Heart left ventricle (tissue), 16 donors: Measurements from ENCODE around the gene ADAMTS18. TPM values are rescaled to one million over a fixed set of nuclear protein-coding genes. Genes with fewer than 3 reads are reported as not detected.

ENCODE experiments used
- ATAC-seq, 4 donors: fragments of 200-7000 bp; cut with Tn5 transposase; one replicate each; pipeline ENCODE4 v1.9.1; 2020 to 2022; ENCODE audit warnings: moderate library complexity in 4 of 4, mild to moderate bottlenecking in 3 of 4, moderate number of reproducible peaks in 1 of 4
- DNase-seq, 5 donors: peaks; one replicate each; pipeline ENCODE4 v3.0.0-alpha.2; 2020
- H3K27ac ChIP-seq, 12 donors: fragments of 200-600 bp; sonication (generic) in 4 of 12; one replicate each; pipeline versions ENCODE4 v1.5.0 to v1.8.0; 2016 to 2022; ENCODE audit warnings: mild to moderate bottlenecking in 2 of 12
- H3K27me3 ChIP-seq, 9 donors: fragments of 200-600 bp; sonication (generic) in 2 of 9; one replicate each; pipeline versions ENCODE4 v1.5.1 to v1.8.0; 2016 to 2022; ENCODE audit warnings: mild to moderate bottlenecking in 3 of 9
- H3K36me3 ChIP-seq, 9 donors: fragments of 200-600 bp; sonication (generic) in 2 of 9; one replicate each; pipeline versions ENCODE4 v1.5.0 to v1.8.0; 2018 to 2022; ENCODE audit warnings: mild to moderate bottlenecking in 2 of 9
- H3K4me1 ChIP-seq, 12 donors: fragments of 200-600 bp; sonication (generic) in 4 of 12; one replicate each; pipeline versions ENCODE4 v1.5.0 to v1.8.0; 2016 to 2022; ENCODE audit warnings: mild to moderate bottlenecking in 3 of 12
- H3K4me3 ChIP-seq, 12 donors: fragments of 200-600 bp; sonication (generic) in 4 of 12; one replicate each; pipeline versions ENCODE4 v1.5.0 to v1.8.0; 2017 to 2022; ENCODE audit warnings: mild to moderate bottlenecking in 9 of 12, moderate library complexity in 4 of 12
- H3K9me3 ChIP-seq, 12 donors: fragments of 200-600 bp; sonication (generic) in 4 of 12; one replicate each; pipeline versions ENCODE4 v1.5.0 to v1.8.0; 2016 to 2022; ENCODE audit warnings: mild to moderate bottlenecking in 1 of 12
- POLR2A ChIP-seq, 2 donors: fragments of 450-650 bp; IDR thresholded peaks; one replicate each; pipeline ENCODE4 v1.6.1; 2017; ENCODE audit warnings: antibody characterized with exemption in 2 of 2, mild to moderate bottlenecking in 2 of 2, moderate library complexity in 2 of 2
- WGBS, 4 donors: extraction: QIAGEN DNeasy Blood & Tissue Kit in 2 of 4; methylation state at CpG; one replicate each; pipeline versions ENCODE4 v1.1.5 to v1.1.7; 2013 to 2018; 5-methylcytosine and 5-hydroxymethylcytosine counted together
- intact Hi-C, 10 donors: fragments of 100-400 bp; cut with DNase I; formaldehyde crosslinking; loops; one replicate each; pipeline versions ENCODE4 v1.11.1 to v1.14.2; 2022
- polyA plus RNA-seq, 2 donors: library from polyadenylated mRNA; stranded (reverse); fragments of 200-250 nt; gene quantifications; one replicate each; pipeline ENCODE4 v1.2.3, GENCODE V29; 2013
- total RNA-seq, 9 donors: library from RNA; depleted of rRNA in 2 of 9; stranded (reverse); fragments of >200 nt in 2 of 9; fragmentation: NEBNext Ultra II Directional in 3 of 9; extraction: Animal tissue kit (Norgen Biotek cat#: 25700) in 3 of 9; gene quantifications; one replicate each; pipeline versions ENCODE4 v1.1.0 to v1.2.4, GENCODE V29; 2016 to 2023
- TF ChIP-seq, protein P1 (sequence below), 12 donors: fragments of 200-600 bp; sonication (generic) in 4 of 12; IDR thresholded peaks; one replicate each; pipeline versions ENCODE4 v1.5.0 to v1.8.0; 2018 to 2022; ENCODE audit warnings: antibody characterized with exemption in 12 of 12, mild to moderate bottlenecking in 5 of 12
- donor health status: ischemic (EF 13 %, LVEDD 7.1; RV severe dilation, severe dysfunction).
- donor health status: healthy with polysubstance abuse.
- donor health status: DM: no; HTN: yes; CAD: no.
- donor health status: DM: no; HTN: no; CAD: no.
- donor health status: ischemic (EF 25% LVEDD 6.9; RV normal size, moderate dysfunction).
- donor health status: ischemic (EF 25% LVEDD 5.7; RV mildly dilated, moderate dysfunction).
- donor health status: healthy.
- donor health status: DM: yes; HTN: yes; CAD: no.
- donor health status: ischemic (EF 35%, LVEDD 5.7; RV mildly dilated, moderate dysfunction).
- donor health status: nonischemic (EF 11% LVEDD 7.7; RV severe dilation, severe dysfunction).
- donor health status: DM: yes; HTN: yes; CAD: no.
- donor health status: PGD.
- donor health status: ischemic (EF 29% LVEDD 5.4; RV normal size, mild dysfunction).
- donor health status: nonischemic (EF 23%, LVEDD 6.1; RV moderate dilation, normal function).

Gene ADAMTS18
- total and polyA plus RNA-seq, 11 donors: 0.10 to 0.69 (median 0.14) TPM; not detected in 8

DNA sequence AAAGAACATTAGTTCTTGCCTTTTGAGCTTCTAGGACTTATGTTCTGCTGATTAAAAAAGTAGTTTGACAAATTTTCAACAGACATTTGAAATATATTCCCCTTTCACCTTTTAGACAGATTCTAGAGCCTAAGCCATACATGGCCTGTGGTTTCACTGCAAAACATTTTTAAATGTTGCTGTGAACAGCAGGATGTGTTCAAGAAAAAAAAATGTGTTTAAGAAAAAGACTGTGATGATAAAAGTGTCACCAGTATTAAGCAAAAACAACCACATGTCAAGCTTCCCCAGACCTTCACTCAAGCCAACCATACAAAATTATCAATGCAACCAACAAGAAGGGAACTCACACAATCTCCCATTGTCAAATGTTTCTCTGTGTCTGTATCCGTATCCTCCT, 132.2 kb downstream of the ADAMTS18 start:
- intact Hi-C loops: no loop called here
- Histone ChIP-seq H3K9me3 (no peaks in the 10 kb centered on the region), H3K4me1 (no peaks in the 10 kb centered on the region), H3K4me3 (no peak overlapping the region), H3K27ac (no peak overlapping the region), H3K27me3 (no peaks in the 10 kb centered on the region), H3K36me3 (no peaks in the 10 kb centered on the region)
- WGBS, 4 donors: 44 to 56% (median 47%) methylated on average over 1 of the region's 1 CpG
- no peak for TF ChIP-seq POLR2A (IDR thresholded peaks at IDR 0.05)
- TF ChIP-seq, protein P1, sequence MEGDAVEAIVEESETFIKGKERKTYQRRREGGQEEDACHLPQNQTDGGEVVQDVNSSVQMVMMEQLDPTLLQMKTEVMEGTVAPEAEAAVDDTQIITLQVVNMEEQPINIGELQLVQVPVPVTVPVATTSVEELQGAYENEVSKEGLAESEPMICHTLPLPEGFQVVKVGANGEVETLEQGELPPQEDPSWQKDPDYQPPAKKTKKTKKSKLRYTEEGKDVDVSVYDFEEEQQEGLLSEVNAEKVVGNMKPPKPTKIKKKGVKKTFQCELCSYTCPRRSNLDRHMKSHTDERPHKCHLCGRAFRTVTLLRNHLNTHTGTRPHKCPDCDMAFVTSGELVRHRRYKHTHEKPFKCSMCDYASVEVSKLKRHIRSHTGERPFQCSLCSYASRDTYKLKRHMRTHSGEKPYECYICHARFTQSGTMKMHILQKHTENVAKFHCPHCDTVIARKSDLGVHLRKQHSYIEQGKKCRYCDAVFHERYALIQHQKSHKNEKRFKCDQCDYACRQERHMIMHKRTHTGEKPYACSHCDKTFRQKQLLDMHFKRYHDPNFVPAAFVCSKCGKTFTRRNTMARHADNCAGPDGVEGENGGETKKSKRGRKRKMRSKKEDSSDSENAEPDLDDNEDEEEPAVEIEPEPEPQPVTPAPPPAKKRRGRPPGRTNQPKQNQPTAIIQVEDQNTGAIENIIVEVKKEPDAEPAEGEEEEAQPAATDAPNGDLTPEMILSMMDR (IDR thresholded peaks at IDR 0.05): no peak
- ATAC-seq: no peak
- no peak for DNase-seq

DNA sequence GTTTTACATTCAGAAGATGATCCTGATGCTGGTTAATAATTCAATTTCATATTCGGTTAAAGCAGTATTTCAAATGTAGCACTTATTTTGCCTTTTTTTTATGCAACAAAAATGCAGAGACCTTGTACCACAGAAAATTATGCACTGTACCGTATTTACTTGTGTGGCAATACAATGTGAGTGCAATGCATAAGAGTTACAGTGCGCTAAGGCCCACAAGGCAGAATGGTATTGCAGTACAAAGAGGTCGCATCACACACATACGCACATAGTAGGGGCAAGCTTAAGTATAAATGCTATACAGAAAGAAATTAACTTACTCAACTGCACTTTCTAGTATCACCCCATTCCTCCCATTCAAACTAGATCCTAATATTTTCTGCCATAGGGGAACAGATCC, 132.6 kb downstream of the ADAMTS18 start:
- Histone ChIP-seq H3K4me1 (no peaks in the 10 kb centered on the region), H3K9me3 (no peaks in the 10 kb centered on the region), H3K4me3 (no peak overlapping the region), H3K36me3 (no peaks in the 10 kb centered on the region), H3K27ac (no peak overlapping the region), H3K27me3 (no peaks in the 10 kb centered on the region)
- ATAC-seq (no peak), DNase-seq (no peak)
- no peak for TF ChIP-seq POLR2A (IDR thresholded peaks at IDR 0.05)
- TF ChIP-seq, protein P1 (IDR thresholded peaks at IDR 0.05): no peak
- WGBS, 4 donors: 91 to 94% (median 92%) methylated on average over 5 of the region's 5 CpGs
- intact Hi-C loops: no loop called here

DNA sequence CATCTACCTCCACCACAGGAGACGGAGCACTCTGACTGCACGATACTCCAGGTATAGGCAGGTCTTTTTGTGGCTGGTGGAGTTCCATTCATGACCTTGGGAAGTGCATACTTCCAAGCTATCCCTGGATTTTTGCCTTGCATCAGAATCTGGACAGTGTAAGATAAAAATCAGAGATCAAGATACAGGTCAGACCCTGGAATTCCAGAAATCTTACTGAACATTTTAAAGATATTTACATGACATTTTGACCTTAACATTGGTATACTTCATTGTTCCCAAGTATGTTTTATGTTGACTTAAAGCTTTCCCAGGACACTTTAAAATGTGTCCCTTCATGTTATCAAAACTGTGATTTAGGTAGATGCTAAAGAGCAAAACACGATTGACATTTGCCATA, 134.6 kb downstream of the ADAMTS18 start:
- no peak overlapping the region for H3K4me3 ChIP-seq
- intact Hi-C loops: no loop called here
- H3K9me3 ChIP-seq: no peaks in the 10 kb centered on the region
- no peak overlapping the region for H3K27ac ChIP-seq
- H3K4me1 ChIP-seq: no peaks in the 10 kb centered on the region
- H3K27me3 ChIP-seq: no peaks in the 10 kb centered on the region
- H3K36me3 ChIP-seq: no peaks in the 10 kb centered on the region
- WGBS, 4 donors: 89 to 92% (median 91%) methylated on average over 3 of the region's 3 CpGs
- DNase-seq: no peak
- TF ChIP-seq, protein P1 (IDR thresholded peaks at IDR 0.05): no peak
- no peak for TF ChIP-seq POLR2A (IDR thresholded peaks at IDR 0.05)
- no peak for ATAC-seq

DNA sequence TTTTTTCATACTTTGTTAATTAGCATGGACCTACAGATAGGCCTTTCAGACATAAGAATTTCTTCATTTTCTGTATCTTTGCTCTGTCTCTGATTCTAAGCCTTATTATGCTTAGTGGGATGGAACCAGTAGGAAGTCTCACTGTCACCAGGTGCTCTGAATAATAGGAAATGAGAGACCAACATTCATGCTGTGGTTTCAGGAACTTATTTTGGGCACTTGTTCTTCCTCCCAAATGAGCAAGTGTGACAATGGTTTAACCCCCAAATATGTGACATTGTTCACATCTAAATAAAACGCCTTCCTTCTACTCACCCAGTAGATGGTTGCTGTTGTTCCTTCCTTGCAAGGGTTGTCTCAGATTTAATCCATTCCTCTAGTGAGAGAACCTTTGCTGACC, 135.4 kb downstream of the ADAMTS18 start:
- H3K36me3 ChIP-seq: no peaks in the 10 kb centered on the region
- no peak for DNase-seq
- H3K27ac ChIP-seq: no peak overlapping the region
- TF ChIP-seq, protein P1 (IDR thresholded peaks at IDR 0.05): no peak
- TF ChIP-seq POLR2A (IDR thresholded peaks at IDR 0.05): no peak
- no peak overlapping the region for H3K4me3 ChIP-seq
- H3K27me3 ChIP-seq: peaks cover 0 to 5% (median 0%) of the 10 kb centered on the region in 9 donors
- H3K9me3 ChIP-seq: no peaks in the 10 kb centered on the region
- no peak for ATAC-seq
- 68 to 78% (median 73%) methylated on average over 1 of the region's 1 CpG for WGBS, 4 donors
- intact Hi-C loops: no loop called here
- no peaks in the 10 kb centered on the region for H3K4me1 ChIP-seq
